ENCODE measurements around the gene NME7.

The NME7 gene

DNA sequence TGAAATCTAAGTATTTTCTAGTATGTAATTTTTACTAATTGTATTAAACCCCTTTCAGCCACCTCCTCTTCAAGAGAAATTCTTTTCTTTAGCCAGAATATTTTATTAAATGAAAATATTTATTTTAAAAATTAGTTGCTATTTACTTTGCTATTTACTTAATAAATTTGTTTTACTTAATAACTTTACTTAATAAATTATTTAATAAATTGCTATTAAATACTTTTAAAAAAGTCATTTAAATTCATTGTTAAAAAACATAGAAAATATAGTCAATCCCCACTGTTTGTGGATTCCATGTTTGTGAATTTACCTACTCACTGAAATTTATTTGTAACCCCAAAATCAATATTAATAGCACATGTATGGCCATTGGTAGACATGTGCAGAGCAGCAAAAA is 155.5 kb downstream of the NME7 start:
- H3K4me3 ChIP-seq (ENCODE audit: low read depth in 1 of 2, low read length in 2 of 2): no peak overlapping the region
- no peaks in the 10 kb centered on the region for H3K9me3 ChIP-seq (ENCODE audit: control insufficient read depth in 1 of 2, low read length in 2 of 2)
- H3K27me3 ChIP-seq (ENCODE audit: low read depth, low read length): no peaks in the 10 kb centered on the region
- H3K36me3 ChIP-seq (ENCODE audit: control insufficient read depth in 1 of 2, insufficient read depth in 2 of 2, low read length in 2 of 2): no peaks in the 10 kb centered on the region
- no peak overlapping the region for H3K27ac ChIP-seq (ENCODE audit: low read length)
- no peaks in the 10 kb centered on the region for H3K4me1 ChIP-seq (ENCODE audit: control insufficient read depth in 1 of 2, insufficient read depth in 2 of 2, low read length in 2 of 2)

DNA sequence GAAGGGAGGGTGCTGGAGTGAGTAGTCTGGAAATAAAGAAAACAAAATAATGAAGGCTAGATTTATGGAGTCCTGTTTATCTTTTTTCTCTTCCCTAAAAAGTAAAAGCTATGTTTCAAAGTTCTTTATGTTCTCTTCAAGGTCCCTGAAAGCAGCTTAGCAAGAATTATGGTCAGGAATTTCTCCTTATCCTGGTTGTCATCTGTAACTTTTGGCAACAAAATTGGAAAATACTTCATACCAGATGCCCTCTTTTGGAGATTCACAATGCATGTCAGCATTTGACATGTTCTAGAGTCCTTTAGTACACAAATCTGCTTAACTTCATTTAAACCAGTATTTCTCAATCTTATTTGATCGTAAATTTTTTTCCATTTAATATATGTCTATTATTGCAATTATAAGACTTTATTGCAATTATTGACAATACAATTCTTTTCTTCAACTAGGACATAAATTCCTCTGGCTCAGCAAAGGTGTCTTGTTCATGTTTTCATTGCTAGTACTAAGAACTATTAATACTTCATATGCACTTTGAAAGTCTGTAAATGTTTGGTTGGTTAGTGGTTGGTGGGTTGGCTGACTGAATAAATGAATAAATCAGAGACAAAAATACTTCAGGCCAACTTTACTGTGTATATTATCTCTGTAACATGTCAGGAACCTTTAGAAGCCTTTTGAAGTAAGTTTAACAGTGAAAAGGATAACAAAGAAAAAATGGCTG is 159.6 kb downstream of the NME7 start:
- Histone ChIP-seq H3K27me3 (ENCODE audit: low read depth, low read length) (no peaks in the 10 kb centered on the region), H3K4me1 (ENCODE audit: control insufficient read depth in 1 of 2, insufficient read depth in 2 of 2, low read length in 2 of 2) (no peaks in the 10 kb centered on the region), H3K36me3 (ENCODE audit: control insufficient read depth in 1 of 2, insufficient read depth in 2 of 2, low read length in 2 of 2) (no peaks in the 10 kb centered on the region), H3K9me3 (ENCODE audit: control insufficient read depth in 1 of 2, low read length in 2 of 2) (no peaks in the 10 kb centered on the region), H3K4me3 (ENCODE audit: low read depth in 1 of 2, low read length in 2 of 2) (no peak overlapping the region), H3K27ac (ENCODE audit: low read length) (no peak overlapping the region)

DNA sequence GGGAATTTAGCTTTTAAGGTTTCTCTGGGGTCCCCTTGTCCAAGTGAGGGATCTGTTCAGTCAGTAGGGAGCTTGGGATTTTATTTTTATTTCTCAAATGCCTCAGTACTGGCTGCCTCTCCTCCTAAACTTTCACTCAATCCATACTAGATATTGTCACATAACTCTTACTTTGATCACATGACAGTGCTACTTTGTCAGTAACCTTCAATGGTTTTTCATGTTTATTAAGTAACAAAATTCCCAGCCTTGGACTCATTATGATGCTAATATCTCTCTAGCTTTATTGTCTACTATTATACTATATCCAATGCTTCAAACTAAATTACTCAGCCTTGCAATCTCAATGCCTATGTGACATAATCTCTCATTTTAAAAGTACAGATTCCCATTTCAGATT is 163.4 kb downstream of the NME7 start:
- no peaks in the 10 kb centered on the region for H3K27me3 ChIP-seq (ENCODE audit: low read depth, low read length)
- no peaks in the 10 kb centered on the region for H3K36me3 ChIP-seq (ENCODE audit: control insufficient read depth in 1 of 2, insufficient read depth in 2 of 2, low read length in 2 of 2)

DNA sequence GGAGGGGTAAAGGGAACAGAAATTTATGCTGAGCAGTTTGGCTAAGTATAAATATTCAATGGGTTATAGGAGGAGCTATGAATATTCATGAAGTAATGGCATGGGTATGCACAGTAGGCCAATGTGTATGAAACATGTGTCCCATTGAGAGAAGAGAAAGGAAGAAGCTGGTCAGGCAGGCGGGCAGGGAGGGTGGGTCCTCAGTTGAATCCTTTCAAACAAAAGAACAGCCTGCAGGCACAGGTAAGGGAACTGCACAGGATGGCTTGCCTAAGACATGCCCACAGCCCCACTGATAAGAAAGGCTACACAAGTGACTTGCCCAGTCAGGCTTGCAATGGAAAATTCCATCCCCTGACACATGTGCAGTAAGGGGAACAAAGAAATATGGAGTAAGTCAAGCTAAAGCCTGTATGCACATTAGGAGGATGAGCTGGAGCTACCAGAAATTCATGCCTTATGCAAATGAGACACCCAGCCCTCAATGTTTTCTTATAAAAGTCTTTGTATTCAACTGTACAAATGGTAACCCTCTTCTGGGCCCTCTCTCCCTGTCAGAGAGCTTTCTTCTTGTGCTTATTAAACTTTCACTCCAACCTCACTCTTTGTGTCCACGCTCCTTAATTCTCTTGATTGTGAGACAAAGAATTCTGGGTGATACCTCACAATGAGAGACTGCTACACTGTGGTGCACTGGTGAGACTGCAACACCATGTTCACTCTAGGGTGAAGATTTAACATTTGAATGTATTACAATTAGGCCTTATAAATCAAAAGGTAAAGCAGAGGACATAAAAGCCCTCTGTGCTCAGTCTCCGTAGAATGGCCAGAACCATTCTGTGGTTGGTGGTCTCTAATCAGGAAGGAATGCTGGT is 164.6 kb downstream of the NME7 start:
- Histone ChIP-seq H3K9me3 (ENCODE audit: control insufficient read depth in 1 of 2, low read length in 2 of 2) (no peaks in the 10 kb centered on the region), H3K4me1 (ENCODE audit: control insufficient read depth in 1 of 2, insufficient read depth in 2 of 2, low read length in 2 of 2) (no peaks in the 10 kb centered on the region), H3K27me3 (ENCODE audit: low read depth, low read length) (no peaks in the 10 kb centered on the region), H3K4me3 (ENCODE audit: low read depth in 1 of 2, low read length in 2 of 2) (no peak overlapping the region), H3K27ac (ENCODE audit: low read length) (no peak overlapping the region), H3K36me3 (ENCODE audit: control insufficient read depth in 1 of 2, insufficient read depth in 2 of 2, low read length in 2 of 2) (no peaks in the 10 kb centered on the region)

More for the DNA sequence above, 163.4 kb downstream of the NME7 start:
- no peak overlapping the region for H3K27ac ChIP-seq (ENCODE audit: low read length)
- H3K4me3 ChIP-seq (ENCODE audit: low read depth in 1 of 2, low read length in 2 of 2): no peak overlapping the region
- no peaks in the 10 kb centered on the region for H3K9me3 ChIP-seq (ENCODE audit: control insufficient read depth in 1 of 2, low read length in 2 of 2)
- no peaks in the 10 kb centered on the region for H3K4me1 ChIP-seq (ENCODE audit: control insufficient read depth in 1 of 2, insufficient read depth in 2 of 2, low read length in 2 of 2)

DNA sequence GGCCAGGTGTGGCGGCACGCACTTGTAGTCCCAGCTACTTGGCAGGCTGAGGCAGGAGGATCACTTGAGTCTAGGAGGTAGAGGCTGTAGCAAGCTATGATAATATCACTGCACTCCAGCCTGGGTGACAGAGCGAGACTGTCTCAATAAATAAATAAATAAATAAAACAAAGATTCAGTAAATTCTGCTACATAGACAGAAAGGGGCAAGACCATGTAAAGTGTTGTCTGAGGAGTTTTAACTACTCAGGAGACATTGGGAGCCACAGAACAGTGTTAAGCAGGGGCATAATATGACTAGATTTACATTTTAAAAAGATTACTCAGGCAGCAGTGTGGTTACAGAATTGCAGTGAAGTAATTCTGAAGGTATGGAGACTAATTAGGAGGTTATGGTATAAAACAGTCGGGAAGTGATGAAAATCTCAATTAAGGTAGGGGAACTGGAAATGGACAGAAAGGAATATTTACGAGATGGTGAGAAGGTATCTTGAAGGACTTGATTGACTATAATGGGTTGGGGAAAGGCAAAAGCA is 166.4 kb downstream of the NME7 start:
- Histone ChIP-seq H3K27me3 (ENCODE audit: low read depth, low read length) (no peaks in the 10 kb centered on the region), H3K4me1 (ENCODE audit: control insufficient read depth in 1 of 2, insufficient read depth in 2 of 2, low read length in 2 of 2) (no peaks in the 10 kb centered on the region), H3K4me3 (ENCODE audit: low read depth in 1 of 2, low read length in 2 of 2) (no peak overlapping the region), H3K9me3 (ENCODE audit: control insufficient read depth in 1 of 2, low read length in 2 of 2) (no peaks in the 10 kb centered on the region), H3K27ac (ENCODE audit: low read length) (no peak overlapping the region), H3K36me3 (ENCODE audit: control insufficient read depth in 1 of 2, insufficient read depth in 2 of 2, low read length in 2 of 2) (no peaks in the 10 kb centered on the region)

DNA sequence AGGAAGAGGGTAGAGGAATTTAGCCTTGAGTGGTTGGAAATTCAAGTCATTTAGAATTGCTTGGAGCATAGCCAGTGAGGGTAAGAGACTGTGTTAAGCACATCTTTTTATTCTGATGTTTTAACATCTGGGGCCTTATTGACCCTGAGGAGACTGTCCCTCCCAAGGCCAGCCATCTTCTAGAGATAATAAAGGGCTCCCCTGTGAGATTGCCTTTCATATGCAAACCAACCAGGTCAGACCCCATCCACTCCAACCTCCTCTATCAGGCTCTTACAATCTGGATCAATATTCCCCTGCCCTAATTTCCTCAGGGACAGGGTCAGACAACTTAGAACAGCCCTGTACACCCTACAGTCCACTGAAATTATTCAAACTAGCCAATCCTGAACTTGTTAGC is 167.3 kb downstream of the NME7 start:
- no peak overlapping the region for H3K4me3 ChIP-seq (ENCODE audit: low read depth in 1 of 2, low read length in 2 of 2)
- no peaks in the 10 kb centered on the region for H3K27me3 ChIP-seq (ENCODE audit: low read depth, low read length)
- H3K9me3 ChIP-seq (ENCODE audit: control insufficient read depth in 1 of 2, low read length in 2 of 2): no peaks in the 10 kb centered on the region
- H3K4me1 ChIP-seq (ENCODE audit: control insufficient read depth in 1 of 2, insufficient read depth in 2 of 2, low read length in 2 of 2): no peaks in the 10 kb centered on the region
- H3K36me3 ChIP-seq (ENCODE audit: control insufficient read depth in 1 of 2, insufficient read depth in 2 of 2, low read length in 2 of 2): no peaks in the 10 kb centered on the region
- no peak overlapping the region for H3K27ac ChIP-seq (ENCODE audit: low read length)

DNA sequence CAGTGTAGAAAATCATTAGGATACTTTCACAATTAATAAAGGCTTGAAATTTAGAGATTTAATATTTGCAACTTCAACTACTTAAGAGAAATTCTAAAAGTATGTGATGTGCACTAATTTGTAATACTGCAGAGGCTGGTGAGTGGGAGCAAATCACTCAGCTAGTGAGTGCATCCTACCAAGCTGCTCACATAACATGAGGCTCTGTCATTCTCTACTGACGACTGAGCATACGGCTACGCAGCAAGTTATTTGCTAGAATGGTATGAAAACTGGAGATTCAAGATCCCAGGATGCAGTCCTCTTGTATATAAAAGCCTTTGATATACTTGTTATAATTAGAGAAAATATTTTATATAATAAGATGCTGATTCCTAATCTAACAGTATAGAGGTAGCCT is 171.0 kb downstream of the NME7 start:
- no peaks in the 10 kb centered on the region for H3K4me1 ChIP-seq (ENCODE audit: control insufficient read depth in 1 of 2, insufficient read depth in 2 of 2, low read length in 2 of 2)
- H3K27me3 ChIP-seq (ENCODE audit: low read depth, low read length): no peaks in the 10 kb centered on the region
- H3K36me3 ChIP-seq (ENCODE audit: control insufficient read depth in 1 of 2, insufficient read depth in 2 of 2, low read length in 2 of 2): no peaks in the 10 kb centered on the region
- H3K9me3 ChIP-seq (ENCODE audit: control insufficient read depth in 1 of 2, low read length in 2 of 2): no peaks in the 10 kb centered on the region
- H3K27ac ChIP-seq (ENCODE audit: low read length): no peak overlapping the region
- H3K4me3 ChIP-seq (ENCODE audit: low read depth in 1 of 2, low read length in 2 of 2): no peak overlapping the region

DNA sequence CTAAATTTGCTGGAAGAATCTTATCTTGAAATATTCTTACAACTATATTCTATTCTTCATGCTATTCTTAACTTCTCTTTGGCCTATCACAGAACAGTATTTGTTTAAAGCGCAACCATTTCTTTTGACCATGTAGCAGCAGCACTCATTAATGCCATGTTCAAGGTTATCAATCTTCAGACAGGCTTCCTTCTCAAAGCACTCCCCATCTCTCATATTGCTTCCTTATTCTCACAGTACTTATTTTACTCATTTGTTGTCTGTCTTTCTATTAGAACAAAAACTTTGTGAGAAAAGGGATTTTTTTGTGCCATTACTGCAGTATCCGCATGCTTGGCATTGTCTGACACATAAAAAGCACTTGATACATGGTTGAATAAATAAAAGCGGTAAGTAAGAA is 171.4 kb downstream of the NME7 start:
- Histone ChIP-seq H3K9me3 (ENCODE audit: control insufficient read depth in 1 of 2, low read length in 2 of 2) (no peaks in the 10 kb centered on the region), H3K27me3 (ENCODE audit: low read depth, low read length) (no peaks in the 10 kb centered on the region), H3K4me1 (ENCODE audit: control insufficient read depth in 1 of 2, insufficient read depth in 2 of 2, low read length in 2 of 2) (no peaks in the 10 kb centered on the region), H3K27ac (ENCODE audit: low read length) (no peak overlapping the region), H3K36me3 (ENCODE audit: control insufficient read depth in 1 of 2, insufficient read depth in 2 of 2, low read length in 2 of 2) (no peaks in the 10 kb centered on the region), H3K4me3 (ENCODE audit: low read depth in 1 of 2, low read length in 2 of 2) (no peak overlapping the region)

DNA sequence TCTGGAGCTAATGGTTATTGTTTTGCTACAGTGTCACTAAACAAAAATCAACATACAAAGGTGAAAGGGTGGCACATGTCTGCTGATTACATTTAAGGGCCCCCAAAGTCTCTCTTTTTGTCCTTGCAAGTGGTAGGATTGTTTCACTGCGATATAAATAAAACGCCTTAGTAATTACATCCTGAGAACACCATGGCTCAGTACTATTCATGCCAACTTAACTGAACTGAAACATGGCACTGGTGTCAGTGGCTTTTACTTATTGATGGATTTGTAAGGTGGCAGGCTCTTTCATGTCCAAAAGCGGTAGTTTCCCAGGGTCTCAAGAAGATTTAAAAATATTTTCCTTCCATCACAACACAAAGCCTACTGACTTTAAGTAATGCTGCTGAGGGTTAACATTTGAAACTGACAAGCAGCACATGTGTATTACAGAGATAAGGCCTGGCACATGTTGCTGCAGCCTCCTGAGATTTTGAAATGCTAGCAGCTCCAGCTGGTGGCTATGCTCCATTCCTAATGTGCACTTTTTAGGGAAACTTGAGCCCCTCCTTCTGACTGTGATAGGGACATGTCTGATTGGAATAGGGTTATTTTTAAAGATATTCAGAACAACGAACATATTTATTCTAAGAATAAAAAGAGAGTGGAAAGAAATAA is 174.3 kb downstream of the NME7 start:
- H3K4me3 ChIP-seq (ENCODE audit: low read depth in 1 of 2, low read length in 2 of 2): no peak overlapping the region
- no peak overlapping the region for H3K27ac ChIP-seq (ENCODE audit: low read length)

DNA sequence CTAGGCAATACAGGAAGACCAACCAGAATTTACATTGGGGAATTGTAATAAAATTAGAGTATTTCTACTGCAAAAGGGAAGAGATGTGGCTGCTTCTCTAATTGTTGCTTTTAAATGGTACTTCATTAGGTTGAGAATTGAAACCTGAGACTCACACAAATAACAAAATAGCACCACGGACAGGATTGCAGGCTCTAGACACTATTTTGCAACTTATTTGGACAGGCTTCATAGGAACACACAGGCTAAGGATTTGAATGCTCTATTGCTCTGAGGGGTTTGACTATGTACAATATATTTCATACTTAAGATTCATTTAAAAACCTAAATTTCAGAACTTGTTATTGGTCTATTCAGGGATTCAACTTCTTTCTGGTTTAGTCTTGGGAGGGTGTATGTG is 181.5 kb downstream of the NME7 start:
- Histone ChIP-seq H3K4me3 (ENCODE audit: low read depth in 1 of 2, low read length in 2 of 2) (no peak overlapping the region), H3K4me1 (ENCODE audit: control insufficient read depth in 1 of 2, insufficient read depth in 2 of 2, low read length in 2 of 2) (no peaks in the 10 kb centered on the region), H3K27me3 (ENCODE audit: low read depth, low read length) (no peaks in the 10 kb centered on the region), H3K36me3 (ENCODE audit: control insufficient read depth in 1 of 2, insufficient read depth in 2 of 2, low read length in 2 of 2) (no peaks in the 10 kb centered on the region), H3K9me3 (ENCODE audit: control insufficient read depth in 1 of 2, low read length in 2 of 2) (no peaks in the 10 kb centered on the region), H3K27ac (ENCODE audit: low read length) (no peak overlapping the region)

More for the DNA sequence above, 174.3 kb downstream of the NME7 start:
- Histone ChIP-seq H3K4me1 (ENCODE audit: control insufficient read depth in 1 of 2, insufficient read depth in 2 of 2, low read length in 2 of 2) (no peaks in the 10 kb centered on the region), H3K27me3 (ENCODE audit: low read depth, low read length) (no peaks in the 10 kb centered on the region), H3K9me3 (ENCODE audit: control insufficient read depth in 1 of 2, low read length in 2 of 2) (no peaks in the 10 kb centered on the region), H3K36me3 (ENCODE audit: control insufficient read depth in 1 of 2, insufficient read depth in 2 of 2, low read length in 2 of 2) (no peaks in the 10 kb centered on the region)

DNA sequence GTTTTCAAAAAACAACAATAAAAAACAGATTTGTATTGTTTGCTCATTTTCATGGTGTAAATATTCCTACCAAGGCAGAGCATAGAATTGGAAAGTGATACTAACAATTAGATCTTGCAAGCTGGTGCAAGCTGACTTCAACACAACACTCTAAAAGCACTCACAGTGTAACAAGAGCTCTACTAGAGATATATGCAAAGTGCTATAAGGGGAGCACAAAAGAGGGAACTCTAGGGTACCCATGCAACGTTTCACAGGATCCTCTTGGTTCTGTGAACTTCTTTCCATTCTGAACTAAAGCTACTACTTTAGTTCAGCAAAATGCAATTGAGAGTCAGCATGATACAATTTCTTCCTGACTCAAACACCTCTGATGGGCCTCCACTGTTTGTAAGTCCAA is 182.8 kb downstream of the NME7 start:
- H3K4me1 ChIP-seq (ENCODE audit: control insufficient read depth in 1 of 2, insufficient read depth in 2 of 2, low read length in 2 of 2): no peaks in the 10 kb centered on the region
- H3K36me3 ChIP-seq (ENCODE audit: control insufficient read depth in 1 of 2, insufficient read depth in 2 of 2, low read length in 2 of 2): no peaks in the 10 kb centered on the region
- no peak overlapping the region for H3K27ac ChIP-seq (ENCODE audit: low read length)
- no peaks in the 10 kb centered on the region for H3K27me3 ChIP-seq (ENCODE audit: low read depth, low read length)
- H3K4me3 ChIP-seq (ENCODE audit: low read depth in 1 of 2, low read length in 2 of 2): no peak overlapping the region
- H3K9me3 ChIP-seq (ENCODE audit: control insufficient read depth in 1 of 2, low read length in 2 of 2): no peaks in the 10 kb centered on the region
